ENCODE measurements around the gene RSU1.

RSU1 gene

GRCh38 chr10:16728266-16728665 is 89.0 kb downstream of the RSU1 start:
- DNase-seq = no peak

DNA sequence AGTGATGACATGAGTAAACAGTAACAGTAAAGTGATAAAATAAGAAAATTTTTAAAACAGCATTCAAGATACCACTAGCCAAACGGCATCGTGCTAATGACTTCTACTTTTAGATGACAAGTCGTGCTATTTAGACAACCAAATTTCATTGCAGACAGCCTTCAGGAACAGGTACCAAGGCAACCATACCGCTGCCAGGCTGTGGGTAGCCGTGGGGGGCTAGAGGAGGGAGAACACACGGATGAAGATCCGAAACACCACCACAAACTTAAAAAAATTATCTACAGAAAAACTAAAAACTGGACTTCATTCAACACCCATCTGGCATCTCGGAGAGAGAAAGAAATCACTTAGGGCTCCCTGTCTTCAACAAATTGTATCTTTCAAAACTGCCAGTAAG is 89.6 kb downstream of the RSU1 start:
- no peak for DNase-seq

GRCh38 chr10:16724509-16724908 is 92.7 kb downstream of the RSU1 start:
- DNase-seq = no peak

GRCh38 chr10:16720812-16721211 is 96.4 kb downstream of the RSU1 start:
- no peak for DNase-seq

DNA sequence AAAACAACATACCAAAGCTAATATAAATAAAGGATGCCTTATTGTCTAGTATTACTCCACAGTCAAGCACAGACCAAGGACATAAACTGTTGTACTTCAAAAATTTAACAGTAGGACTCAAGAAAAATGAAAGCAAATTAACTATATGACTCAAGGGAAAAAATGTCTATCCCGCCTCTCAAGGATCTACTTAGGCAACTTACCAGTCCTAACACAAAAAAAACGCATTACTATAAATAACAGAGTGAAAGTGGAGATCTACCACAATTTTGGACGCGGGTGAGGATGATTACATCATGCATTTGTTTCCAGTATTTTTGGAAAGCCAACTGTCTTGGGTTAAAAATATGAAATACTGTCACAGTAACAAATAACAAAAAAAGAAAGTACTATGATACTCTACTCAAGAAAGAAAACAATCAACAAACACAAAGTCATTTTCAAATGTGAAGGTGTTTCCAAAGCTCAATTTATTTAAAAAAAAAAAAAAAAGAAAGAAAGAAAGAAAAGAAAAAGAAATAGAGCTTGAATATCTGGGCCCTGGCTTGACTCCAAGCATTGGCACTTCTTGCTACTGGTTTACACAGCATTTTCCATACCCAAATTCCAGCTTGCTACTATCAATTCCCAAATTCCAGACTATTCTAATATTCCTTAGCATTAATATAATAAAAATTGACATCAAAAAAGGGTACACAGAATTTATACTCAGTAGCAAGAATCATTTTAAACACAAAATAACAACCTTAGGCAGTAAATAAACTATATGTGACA is 99.4 kb downstream of the RSU1 start:
- DNase-seq = no peak

DNA sequence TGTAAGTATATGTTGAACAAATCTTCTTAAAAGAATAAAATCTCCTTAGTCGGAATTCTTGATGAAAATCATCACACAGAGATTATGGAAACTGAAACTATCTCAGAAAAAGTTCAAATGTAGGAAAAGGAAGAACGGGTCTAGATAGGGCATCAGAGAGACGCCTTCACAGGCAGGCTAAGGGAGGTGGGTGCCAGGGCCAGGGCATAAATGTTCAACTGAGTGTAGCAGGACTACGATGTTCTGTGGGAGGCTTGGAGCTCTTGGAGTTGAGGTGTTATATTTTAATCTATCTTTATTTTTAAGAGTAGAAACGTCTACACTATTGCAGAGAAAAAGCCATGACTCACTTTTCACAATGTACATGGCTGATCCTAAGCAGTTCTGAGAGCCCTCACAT is 101.2 kb downstream of the RSU1 start:
- no peak for DNase-seq

GRCh38 chr10:16713290-16713689 is 103.9 kb downstream of the RSU1 start:
- no peak for DNase-seq

GRCh38 chr10:16712883-16713282 is 104.3 kb downstream of the RSU1 start:
- DNase-seq = no peak

DNA sequence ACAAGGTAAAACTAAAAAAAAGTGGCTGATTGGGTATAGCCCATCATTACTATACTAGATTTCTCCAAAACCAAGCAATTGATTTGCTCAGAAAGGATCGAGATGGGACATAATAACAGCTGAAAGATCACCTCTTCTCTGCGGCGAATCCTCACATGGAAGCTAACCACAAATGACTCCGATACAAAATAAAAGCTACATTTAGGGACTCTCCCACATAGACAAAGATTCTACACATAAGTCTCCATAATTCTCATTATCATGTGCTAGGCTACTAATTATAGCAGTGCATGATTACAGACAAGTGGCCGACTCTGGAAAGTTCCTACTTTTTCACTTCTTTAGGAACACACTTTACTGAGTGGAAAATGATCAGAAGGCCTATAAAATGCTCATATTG is 116.9 kb downstream of the RSU1 start:
- DNase-seq = no peak

DNA sequence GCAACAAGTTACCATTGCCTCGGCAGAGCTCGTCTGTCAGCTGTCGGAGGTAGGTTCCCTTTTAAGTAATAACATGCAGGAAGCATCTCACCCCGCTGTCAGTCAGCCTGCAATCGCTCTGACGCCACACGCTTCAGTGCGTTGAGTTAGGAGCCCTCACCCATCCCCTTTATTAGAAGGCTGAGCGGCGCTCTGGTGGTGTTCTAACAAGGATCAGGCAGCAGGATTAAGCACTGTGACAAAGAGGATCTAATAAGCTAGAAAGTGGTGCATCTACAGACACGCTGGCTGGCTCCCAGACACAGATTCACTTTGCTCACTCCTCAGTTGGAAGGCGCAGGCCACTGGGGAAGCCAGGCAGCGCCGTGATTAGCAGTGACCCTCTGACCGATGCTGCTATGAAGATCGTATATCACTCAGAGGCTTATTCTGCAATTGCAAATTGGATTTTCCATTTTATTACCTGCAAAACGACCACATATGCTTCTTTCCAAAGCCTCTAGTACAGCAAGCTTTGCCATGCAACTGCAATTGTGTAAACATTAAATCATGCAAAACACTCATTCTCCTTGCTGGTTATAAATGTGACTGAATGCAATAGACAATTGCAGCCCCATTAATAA is 117.7 kb downstream of the RSU1 start:
- DNase-seq = no peak

DNA sequence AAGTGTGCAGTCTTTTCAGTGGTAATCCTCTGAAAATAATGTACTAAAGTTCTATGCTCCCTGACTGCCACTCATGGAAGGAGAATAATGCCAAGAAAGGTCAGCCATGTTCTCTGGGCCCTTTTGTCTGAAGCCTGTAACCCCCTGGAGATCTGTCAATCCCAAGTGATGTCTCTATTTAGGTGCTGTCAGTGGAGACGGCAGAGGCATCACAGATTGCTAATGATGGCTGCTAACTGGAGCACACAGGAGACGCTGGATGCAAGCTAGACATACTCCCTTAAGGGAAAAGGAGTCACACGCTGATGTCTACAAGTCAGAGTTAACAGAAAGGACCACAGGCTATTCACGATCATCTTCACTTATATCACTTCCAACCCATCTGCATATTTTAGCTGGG is 118.8 kb downstream of the RSU1 start:
- no peak for DNase-seq

- DNase-seq = peak; percentile 92
Observed at GRCh38 chr10:16690417-16690816, 126.8 kb downstream of the RSU1 start.

DNA sequence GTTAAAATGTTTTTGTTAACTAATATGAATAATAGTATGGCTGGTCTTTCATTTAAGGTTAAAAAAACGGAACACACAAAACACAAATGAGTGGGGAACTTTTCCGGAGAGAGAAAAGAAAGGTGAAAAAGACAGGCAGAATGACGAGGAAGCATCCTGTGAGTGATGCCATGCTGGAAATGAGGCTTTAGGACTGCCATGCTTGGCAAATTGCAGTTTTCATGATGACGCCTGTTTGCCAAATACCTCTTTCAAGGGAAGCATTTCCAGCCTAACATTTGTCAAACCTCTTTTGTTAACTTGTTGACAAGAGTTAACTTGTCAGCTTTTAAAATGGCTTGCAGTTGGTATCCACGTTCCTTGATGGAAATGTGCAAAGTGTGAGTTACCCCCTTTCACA is 127.5 kb downstream of the RSU1 start:
- no peak for DNase-seq

DNA sequence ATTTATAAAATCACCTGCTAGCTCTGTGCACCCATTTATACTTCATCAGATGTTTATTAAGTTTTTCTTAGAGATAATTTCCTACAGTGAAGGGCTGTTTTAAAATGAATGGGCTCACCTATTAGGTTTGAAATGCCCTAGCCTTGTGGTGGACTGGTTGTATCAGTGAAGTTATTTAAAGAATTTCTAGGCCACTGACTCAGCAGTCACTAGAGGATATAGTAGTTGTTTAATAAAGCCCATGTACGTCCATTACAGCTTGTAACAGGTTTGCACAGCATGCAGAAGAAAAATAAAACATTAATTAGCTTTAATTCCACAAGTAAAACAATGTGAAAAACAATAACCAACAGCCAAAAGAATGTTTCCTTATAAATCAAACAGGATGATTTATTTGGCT is 128.0 kb downstream of the RSU1 start:
- no peak for DNase-seq

- peak; percentile 15 for DNase-seq
Observed at GRCh38 chr10:16686054-16686902, 130.9 kb downstream of the RSU1 start.

DNA sequence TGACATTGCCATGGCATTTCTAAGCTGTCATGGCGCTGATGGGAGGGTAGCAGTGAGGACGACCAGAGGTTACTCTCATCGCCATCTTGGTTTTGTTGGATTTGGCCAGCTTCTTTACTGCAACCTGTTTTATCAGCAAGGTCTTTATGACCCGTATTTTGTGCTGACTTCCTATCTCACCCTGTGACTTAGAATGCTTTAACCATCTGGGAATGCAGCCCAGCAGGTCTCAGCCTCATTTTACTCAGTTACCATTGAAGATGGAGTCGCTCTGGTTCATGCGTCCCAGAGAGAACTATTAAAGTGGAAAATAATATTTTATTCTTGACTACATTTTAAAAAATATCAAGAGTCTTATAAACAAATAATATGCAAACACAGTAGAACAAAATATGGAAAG is 131.7 kb downstream of the RSU1 start:
- no peak for DNase-seq

DNA sequence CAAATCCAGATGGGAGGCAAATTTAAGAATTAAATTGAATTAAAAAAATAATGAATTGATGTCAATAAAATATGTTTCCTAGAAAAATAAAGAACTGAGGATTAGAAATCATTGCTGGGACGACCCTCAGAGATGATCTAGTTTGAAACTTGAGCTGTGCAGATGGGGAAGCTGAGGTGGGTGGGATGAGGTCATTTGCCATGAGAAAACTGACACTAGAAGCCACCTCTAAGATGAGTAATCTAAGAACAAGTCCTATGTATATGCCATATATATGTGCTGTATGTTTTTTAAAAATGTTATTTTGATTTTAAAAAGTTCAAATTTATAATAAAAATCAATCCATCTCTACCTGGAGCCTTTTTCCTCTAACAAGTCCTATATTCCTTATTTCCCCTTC is 135.7 kb downstream of the RSU1 start:
- DNase-seq = no peak

DNA sequence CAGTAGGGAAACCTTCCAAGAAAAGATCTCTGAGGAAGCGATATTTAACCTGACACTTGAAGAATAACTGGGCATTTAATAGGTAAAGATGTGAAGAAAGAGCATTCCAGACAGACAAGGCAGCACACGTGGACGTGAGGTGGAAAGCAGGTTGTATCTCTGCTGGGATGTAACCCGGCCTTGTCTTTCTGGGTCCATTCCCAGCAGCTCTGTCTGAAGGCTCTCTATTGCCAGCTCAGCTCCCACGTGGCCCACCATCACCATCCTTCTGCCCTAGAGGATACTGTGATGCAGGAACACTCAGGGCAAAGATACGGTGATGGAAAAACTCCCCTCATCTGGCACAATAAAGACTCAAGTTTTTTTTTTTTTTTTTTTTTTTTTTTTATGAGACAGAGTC is 137.7 kb downstream of the RSU1 start:
- DNase-seq = no peak

DNA sequence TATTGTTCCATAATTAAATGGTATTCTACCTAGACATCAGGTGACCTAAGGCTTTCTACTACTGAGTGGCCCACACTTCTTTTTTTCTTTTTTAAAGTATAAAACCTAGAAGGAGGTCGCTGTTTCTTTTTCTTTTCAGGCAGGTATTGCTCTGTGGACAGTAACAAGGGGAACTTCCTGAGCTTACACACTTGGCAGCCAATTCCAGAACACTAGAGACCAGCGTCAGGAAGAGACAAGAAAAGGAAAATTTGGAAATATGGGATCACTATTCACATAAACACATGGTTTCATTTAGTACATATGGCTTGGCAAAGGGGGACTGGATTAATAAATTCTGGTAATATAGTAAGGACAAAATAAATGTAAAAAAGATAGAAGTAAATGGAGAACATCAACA is 141.9 kb downstream of the RSU1 start:
- DNase-seq = no peak

DNA sequence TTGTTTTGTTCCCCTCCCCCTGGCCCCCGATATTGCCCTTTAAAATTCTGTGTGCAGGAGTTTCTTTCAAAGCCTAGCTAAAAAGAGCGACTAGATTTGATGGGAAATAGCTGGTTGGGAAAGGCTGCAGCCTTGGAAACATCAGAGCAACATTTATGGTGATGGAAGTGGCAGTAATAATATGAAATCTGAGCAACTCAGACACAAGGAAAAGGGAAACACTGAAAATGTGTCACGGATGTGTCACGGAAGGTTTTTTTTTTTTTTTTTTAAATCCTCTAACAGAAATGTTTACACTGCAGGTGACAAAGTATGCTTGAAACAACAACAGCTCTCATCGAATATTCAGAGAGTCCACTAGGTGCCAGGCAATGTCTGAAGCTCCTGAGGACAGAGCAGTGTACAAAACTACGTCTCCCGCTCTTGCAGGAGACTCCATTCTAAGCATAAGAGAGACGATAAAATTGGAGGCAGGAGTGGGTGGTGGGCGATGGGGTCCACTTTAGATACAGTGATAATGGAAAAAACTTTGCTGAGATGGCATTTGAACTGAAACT is 143.0 kb downstream of the RSU1 start:
- no peak for DNase-seq

GRCh38 chr10:16673443-16673842 is 143.8 kb downstream of the RSU1 start:
- peak; percentile 26 for DNase-seq

DNA sequence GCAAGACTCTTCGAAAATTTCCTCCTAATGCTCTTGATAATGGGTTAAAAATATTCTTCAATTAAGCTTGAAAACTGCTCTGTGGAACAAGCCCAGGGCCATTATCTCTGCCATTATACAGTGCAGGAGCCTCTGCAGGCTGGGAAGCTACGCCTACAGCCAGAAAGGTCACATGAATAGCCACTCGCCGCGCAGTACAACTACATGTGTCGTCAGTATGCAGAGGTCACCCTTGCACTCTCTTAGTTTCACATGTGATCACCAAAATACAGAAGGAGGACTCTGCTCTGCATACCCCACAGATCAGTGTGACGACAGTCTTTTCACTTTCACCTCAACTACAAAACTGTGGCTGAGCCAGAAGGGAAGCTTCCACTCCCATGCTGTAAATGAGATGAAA is 153.8 kb downstream of the RSU1 start:
- DNase-seq = no peak

DNA sequence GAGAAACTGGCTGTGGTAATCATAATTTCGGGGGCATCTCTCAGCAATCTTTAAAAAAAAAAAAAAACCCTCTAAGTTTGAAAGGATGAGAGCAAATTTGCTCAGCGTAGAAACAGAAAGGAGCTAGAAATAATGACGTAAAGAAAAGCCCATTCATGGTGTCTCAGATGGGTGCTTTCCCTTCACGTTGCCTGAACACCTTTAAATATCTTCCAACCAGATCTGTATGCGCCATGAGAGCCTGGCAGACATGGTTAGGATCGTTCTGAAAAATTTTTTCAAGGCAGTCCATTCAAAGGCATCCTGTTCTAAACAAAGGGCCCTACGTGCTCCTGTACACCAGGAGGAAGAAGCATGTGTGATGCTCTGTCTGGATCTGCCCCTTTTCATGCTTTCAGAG is 154.3 kb downstream of the RSU1 start:
- no peak for DNase-seq

- DNase-seq = no peak
Observed at GRCh38 chr10:16656895-16657294, 160.3 kb downstream of the RSU1 start.

Measured in NCI-H187 treated with DMSO at 0.1 percent for 48 hours (cell line).